Measurements from ENCODE around the gene C12orf76. TPM values are rescaled to one million over a fixed set of nuclear protein-coding genes. Genes with fewer than 3 reads are reported as not detected.

The C12orf76 gene
- total RNA-seq, 3 donors from 2014 or later, result 16.0 to 19.3 (median 18.1) TPM

DNA sequence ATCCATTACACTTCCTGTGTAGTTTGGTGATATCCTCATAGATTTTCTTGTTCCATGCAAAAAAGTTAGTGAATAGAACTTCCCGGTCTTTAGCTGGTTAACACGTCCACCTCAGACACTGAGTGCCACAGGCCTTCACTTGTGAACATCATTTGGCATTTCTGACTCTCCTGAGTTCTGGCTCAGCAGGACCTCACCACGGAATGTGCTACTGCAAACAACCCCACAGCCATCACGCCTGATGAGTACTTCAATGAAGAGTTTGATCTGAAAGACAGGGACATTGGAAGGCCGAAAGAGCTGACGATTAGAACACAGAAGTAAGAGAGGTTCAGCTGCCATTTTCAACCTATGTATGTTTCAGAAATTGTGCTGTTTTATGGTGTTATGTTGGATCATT, 20.0 kb downstream of the C12orf76 start:
- Histone ChIP-seq H3K4me1 (no peaks in the 10 kb centered on the region), H3K9me3 (no peaks in the 10 kb centered on the region), H3K36me3 (no peaks in the 10 kb centered on the region), H3K27ac (no peak overlapping the region), H3K4me3 (no peak overlapping the region), H3K27me3 (no peaks in the 10 kb centered on the region)
- TF ChIP-seq POLR2AphosphoS5 (IDR thresholded peaks at IDR 0.05) (no peak), POLR2A (IDR thresholded peaks at IDR 0.05) (no peak)
- TF ChIP-seq, protein P1, sequence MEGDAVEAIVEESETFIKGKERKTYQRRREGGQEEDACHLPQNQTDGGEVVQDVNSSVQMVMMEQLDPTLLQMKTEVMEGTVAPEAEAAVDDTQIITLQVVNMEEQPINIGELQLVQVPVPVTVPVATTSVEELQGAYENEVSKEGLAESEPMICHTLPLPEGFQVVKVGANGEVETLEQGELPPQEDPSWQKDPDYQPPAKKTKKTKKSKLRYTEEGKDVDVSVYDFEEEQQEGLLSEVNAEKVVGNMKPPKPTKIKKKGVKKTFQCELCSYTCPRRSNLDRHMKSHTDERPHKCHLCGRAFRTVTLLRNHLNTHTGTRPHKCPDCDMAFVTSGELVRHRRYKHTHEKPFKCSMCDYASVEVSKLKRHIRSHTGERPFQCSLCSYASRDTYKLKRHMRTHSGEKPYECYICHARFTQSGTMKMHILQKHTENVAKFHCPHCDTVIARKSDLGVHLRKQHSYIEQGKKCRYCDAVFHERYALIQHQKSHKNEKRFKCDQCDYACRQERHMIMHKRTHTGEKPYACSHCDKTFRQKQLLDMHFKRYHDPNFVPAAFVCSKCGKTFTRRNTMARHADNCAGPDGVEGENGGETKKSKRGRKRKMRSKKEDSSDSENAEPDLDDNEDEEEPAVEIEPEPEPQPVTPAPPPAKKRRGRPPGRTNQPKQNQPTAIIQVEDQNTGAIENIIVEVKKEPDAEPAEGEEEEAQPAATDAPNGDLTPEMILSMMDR (IDR thresholded peaks at IDR 0.05), result no peak
- intact Hi-C loops (cut with DNase I; ENCODE audit: low total_unique reads), result no loop called here
- no peak for DNase-seq (ENCODE audit: low spot score in 2 of 2)

GRCh38 chr12:110024051-110024450, 24.3 kb downstream of the C12orf76 start:
- H3K4me1 ChIP-seq, result no peaks in the 10 kb centered on the region
- no peaks in the 10 kb centered on the region for H3K9me3 ChIP-seq
- peak overlapping the region in 1 of 2 donors; percentile 26 for H3K27ac ChIP-seq
- intact Hi-C loops (cut with DNase I; ENCODE audit: low total_unique reads), result no loop called here
- no peak overlapping the region for H3K4me3 ChIP-seq
- TF ChIP-seq, protein P1 (IDR thresholded peaks at IDR 0.05), result no peak
- TF ChIP-seq POLR2A (IDR thresholded peaks at IDR 0.05) (no peak), POLR2AphosphoS5 (IDR thresholded peaks at IDR 0.05) (no peak)
- DNase-seq (ENCODE audit: low spot score in 2 of 2), result no peak
- no peaks in the 10 kb centered on the region for H3K27me3 ChIP-seq
- peaks cover 4% of the 10 kb centered on the region for H3K36me3 ChIP-seq

DNA sequence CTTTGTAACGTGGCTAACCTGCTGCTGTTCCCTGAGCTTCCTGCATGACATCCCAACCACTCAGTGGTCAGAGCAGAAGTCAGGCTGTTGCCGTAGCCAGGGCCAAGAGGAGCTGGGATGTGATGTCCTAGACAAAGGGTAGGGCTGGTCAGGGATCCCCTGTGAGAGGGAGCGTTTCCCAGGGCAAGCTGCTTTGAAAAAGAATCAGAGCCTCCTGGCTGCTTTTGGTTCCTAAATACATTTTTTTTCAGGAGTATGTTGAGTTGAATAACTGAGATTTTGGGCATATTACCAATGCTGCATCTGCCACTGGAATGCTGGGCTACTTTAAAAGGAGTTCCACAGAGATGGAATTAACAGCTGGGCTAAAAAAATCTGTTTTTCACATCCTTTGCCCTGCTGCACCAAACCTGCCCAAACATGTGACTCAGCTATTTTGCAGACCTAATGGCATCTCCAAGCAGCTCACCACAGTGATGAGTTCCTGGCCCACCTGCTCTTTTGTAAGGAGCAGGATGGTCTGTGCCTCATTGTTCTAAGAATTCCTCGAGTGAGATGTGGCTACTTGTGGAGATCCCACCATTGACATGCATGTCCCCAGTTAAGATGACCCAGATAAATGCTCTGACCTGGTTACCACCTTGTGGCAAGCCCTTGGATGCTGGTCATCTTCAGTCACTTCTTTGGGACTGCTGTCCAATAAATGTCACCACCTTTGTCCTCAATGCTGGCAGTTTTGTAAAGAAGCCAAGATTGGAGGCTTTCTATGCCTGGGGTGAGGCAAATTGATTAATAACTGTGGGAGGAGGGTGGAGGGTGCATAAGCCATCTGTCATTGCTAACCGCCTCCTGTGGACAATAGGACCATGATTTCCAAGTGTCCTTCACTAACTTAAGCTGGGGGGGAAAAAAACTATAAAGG, 25.0 kb downstream of the C12orf76 start:
- peak overlapping the region in 1 of 2 donors; percentile 26 for H3K27ac ChIP-seq
- H3K9me3 ChIP-seq, result no peaks in the 10 kb centered on the region
- H3K4me3 ChIP-seq, result no peak overlapping the region
- peak in 1 of 2 donors; percentile 39 for DNase-seq (ENCODE audit: low spot score in 2 of 2)
- H3K27me3 ChIP-seq, result no peaks in the 10 kb centered on the region
- H3K36me3 ChIP-seq, result peaks cover 7% of the 10 kb centered on the region
- no peaks in the 10 kb centered on the region for H3K4me1 ChIP-seq
- intact Hi-C loops (cut with DNase I; ENCODE audit: low total_unique reads), result no loop called here
- TF ChIP-seq POLR2A (IDR thresholded peaks at IDR 0.05) (no peak), POLR2AphosphoS5 (IDR thresholded peaks at IDR 0.05) (no peak)
- TF ChIP-seq, protein P1 (IDR thresholded peaks at IDR 0.05), result no peak

- no peak for DNase-seq (ENCODE audit: low spot score in 2 of 2)
- intact Hi-C loops (cut with DNase I; ENCODE audit: low total_unique reads), result no loop called here
- no peak overlapping the region for H3K27ac ChIP-seq
Observed at GRCh38 chr12:110020956-110021355, 27.4 kb downstream of the C12orf76 start.

GRCh38 chr12:110015132-110015531, 33.2 kb downstream of the C12orf76 start:
- no peak for DNase-seq (ENCODE audit: low spot score in 2 of 2)
- no peak overlapping the region for H3K27ac ChIP-seq
- H3K36me3 ChIP-seq, result peaks cover 6% of the 10 kb centered on the region

More at GRCh38 chr12:110020956-110021355, 27.4 kb downstream of the C12orf76 start:
- H3K27me3 ChIP-seq, result no peaks in the 10 kb centered on the region
- TF ChIP-seq POLR2A (IDR thresholded peaks at IDR 0.05) (no peak), POLR2AphosphoS5 (IDR thresholded peaks at IDR 0.05) (no peak)
- TF ChIP-seq, protein P1 (IDR thresholded peaks at IDR 0.05), result no peak
- H3K9me3 ChIP-seq, result no peaks in the 10 kb centered on the region
- no peaks in the 10 kb centered on the region for H3K4me1 ChIP-seq
- no peak overlapping the region for H3K4me3 ChIP-seq
- H3K36me3 ChIP-seq, result peaks cover 7% of the 10 kb centered on the region

More at GRCh38 chr12:110015132-110015531, 33.2 kb downstream of the C12orf76 start:
- intact Hi-C loops (cut with DNase I; ENCODE audit: low total_unique reads), result no loop called here
- H3K4me1 ChIP-seq, result no peaks in the 10 kb centered on the region
- H3K9me3 ChIP-seq, result no peaks in the 10 kb centered on the region
- no peaks in the 10 kb centered on the region for H3K27me3 ChIP-seq
- TF ChIP-seq POLR2A (IDR thresholded peaks at IDR 0.05) (no peak), POLR2AphosphoS5 (IDR thresholded peaks at IDR 0.05) (no peak)
- TF ChIP-seq, protein P1 (IDR thresholded peaks at IDR 0.05), result no peak
- no peak overlapping the region for H3K4me3 ChIP-seq

Data from breast epithelium (tissue), 4 donors.